K562 (cell line): ENCODE measurements around the gene SLC39A12. TPM values are rescaled to one million over a fixed set of nuclear protein-coding genes. Genes with fewer than 3 reads are reported as not detected.

Experiments used
- ATAC-seq: fragments of 200-7000 bp; cut with Tn5 transposase; 3 replicates; pipeline ENCODE4 v1.9.1; 2020; ENCODE audit warnings: moderate library complexity
- BruUV-seq: library from RNA; stranded (reverse); fragments of 400-500 nt; replicated peaks from 2 replicates; lab custom pipeline; 2021; lab: Mats Ljungman, UMichigan
- CTCF ChIA-PET: fragments of 300-600 bp; formaldehyde crosslinking; extraction: SDS; loops from one replicate; lab custom pipeline; 2021; ENCODE audit warnings: low intra/inter-chr PET ratio; lab: Yijun Ruan, JAX
- POLR2A ChIA-PET: fragments of 300-600, 350-650 bp; sonication (Branson Sonifier 250); formaldehyde crosslinking; extraction: SDS; loops from one replicate; lab custom pipeline; 2021; ENCODE audit warnings: antibody characterized with exemption, inconsistent platforms; lab: Yijun Ruan, JAX
- DNase-seq, 4 experiments: peaks; one replicate each; pipeline versions ENCODE4 v3.0.0 to v3.0.0-alpha.2; 2011 to 2018; ENCODE audit warnings: low spot score in 3 of 4, mixed read lengths in 3 of 4; ENCODE audit errors: extremely low read depth in 1 of 4
- FAIRE-seq: peaks from 2 replicates; lab custom pipeline; 2011; peaks lifted over from hg19 to GRCh38; lab: Jason Lieb, UNC
- H2AFZ ChIP-seq: 2 replicates; pipeline ENCODE4 v1.6.0; 2011; ENCODE audit warnings: low read depth, low read length, control low read depth, inconsistent platforms
- H3K27ac ChIP-seq: fragments of 200-600 bp; 3 replicates; pipeline ENCODE4 v1.8.0; 2011; ENCODE audit warnings: low read depth, mild to moderate bottlenecking, control low read depth, inconsistent platforms, low read length, moderate library complexity, mixed read lengths; ENCODE audit errors: extremely low read depth
- H3K27me3 ChIP-seq, 2 experiments: fragments of 300-600 bp in 1 of 2; 2 replicates in 1 of 2; 3 replicates in 1 of 2; pipeline versions ENCODE4 v1.6.0 to v1.8.0; 2011; ENCODE audit warnings: inconsistent platforms in 2 of 2, low read length in 2 of 2, mild to moderate bottlenecking in 1 of 2, mixed read lengths in 1 of 2, moderate library complexity in 1 of 2; ENCODE audit not compliant: control insufficient read depth in 2 of 2, insufficient read depth in 2 of 2
- H3K36me3 ChIP-seq: fragments of 300-600 bp; 3 replicates; pipeline ENCODE4 v1.8.0; 2011; ENCODE audit warnings: mild to moderate bottlenecking, low read length, inconsistent platforms; ENCODE audit not compliant: control insufficient read depth, insufficient read depth
- H3K4me1 ChIP-seq, 2 experiments: fragments of 200-600 bp in 1 of 2; replicated peaks in 1 of 2; 2 replicates in 1 of 2; 3 replicates in 1 of 2; pipeline versions ENCODE4 v1.5.1 to v1.8.0; 2011; ENCODE audit warnings: inconsistent platforms in 2 of 2, low read length in 2 of 2, mild to moderate bottlenecking in 1 of 2, mixed read lengths in 1 of 2, moderate library complexity in 1 of 2; ENCODE audit not compliant: control insufficient read depth in 2 of 2, insufficient read depth in 2 of 2
- H3K4me2 ChIP-seq: 2 replicates; pipeline ENCODE4 v1.6.1; 2011; ENCODE audit warnings: low read length, control low read depth, inconsistent platforms, mixed read lengths; ENCODE audit not compliant: insufficient read depth
- H3K4me3 ChIP-seq: fragments of 200-600 bp; sonication (generic), shearing (Covaris generic); 2 replicates; pipeline ENCODE4 v1.5.1; 2016; ENCODE audit warnings: control low read depth, inconsistent platforms
- H3K79me2 ChIP-seq: fragments of 200-600 bp; 3 replicates; pipeline ENCODE4 v1.8.0; 2011; ENCODE audit warnings: low read length, inconsistent platforms; ENCODE audit not compliant: control insufficient read depth, insufficient read depth
- H3K9ac ChIP-seq, 2 experiments: 2 replicates each; pipeline versions ENCODE4 v1.6.0 to v1.6.1; 2011; ENCODE audit warnings: low read depth in 2 of 2, low read length in 2 of 2, control low read depth in 1 of 2, inconsistent platforms in 1 of 2, mild to moderate bottlenecking in 1 of 2, mixed read lengths in 1 of 2; ENCODE audit not compliant: insufficient read depth in 1 of 2
- H3K9me1 ChIP-seq: one replicate; pipeline ENCODE4 v1.6.0; 2011; ENCODE audit warnings: inconsistent platforms, mild to moderate bottlenecking, low read length, moderate library complexity; ENCODE audit not compliant: control insufficient read depth, insufficient read depth
- H3K9me3 ChIP-seq: replicated peaks from 2 replicates; pipeline ENCODE4 v1.5.1; 2011; ENCODE audit warnings: low read depth, low read length, inconsistent platforms; ENCODE audit not compliant: control insufficient read depth, insufficient read depth
- H4K20me1 ChIP-seq: replicated peaks from 2 replicates; pipeline ENCODE4 v1.6.1; 2011; ENCODE audit warnings: low read length, inconsistent platforms, mixed read lengths; ENCODE audit not compliant: control insufficient read depth, insufficient read depth
- CTCF ChIP-seq, 3 experiments: IDR thresholded peaks in 2 of 3; conservative IDR thresholded peaks in 1 of 3; 2 replicates each; pipeline ENCODE4 v1.5.1; 2011 to 2012; ENCODE audit warnings: low read length in 3 of 3, mild to moderate bottlenecking in 3 of 3, control low read depth in 2 of 3, improper control_type of control experiment in 1 of 3, inconsistent platforms in 1 of 3, low read depth in 1 of 3, mixed read lengths in 1 of 3, moderate library complexity in 1 of 3; ENCODE audit not compliant: insufficient read depth in 2 of 3
- DNMT1 ChIP-seq: fragments of 450-650 bp; IDR thresholded peaks from 2 replicates; pipeline ENCODE4 v1.6.1; 2016; ENCODE audit warnings: antibody characterized with exemption, mild to moderate bottlenecking
- EP300 ChIP-seq: IDR thresholded peaks from 2 replicates; pipeline ENCODE4 v1.6.1; 2012; ENCODE audit warnings: low read length, improper control_type of control experiment
- FOS ChIP-seq: IDR thresholded peaks from 3 replicates; pipeline ENCODE4 v1.6.1; 2011; ENCODE audit not compliant: insufficient read length; ENCODE audit errors: extremely low read depth
- GATAD2B ChIP-seq: fragments of 450-650 bp; IDR thresholded peaks from 2 replicates; pipeline ENCODE4 v1.6.1; 2017; ENCODE audit warnings: mild to moderate bottlenecking, borderline replicate concordance
- LEF1 ChIP-seq: fragments of 450-650 bp; IDR thresholded peaks from 2 replicates; pipeline ENCODE4 v1.6.1; 2016; ENCODE audit warnings: mild to moderate bottlenecking
- PCBP1 ChIP-seq: fragments of 200-400 bp; formaldehyde crosslinking; IDR thresholded peaks from 2 replicates; pipeline ENCODE4 v1.6.1; 2018; ENCODE audit warnings: mild to moderate bottlenecking, low read depth, low read length; ENCODE audit not compliant: poor library complexity, severe bottlenecking
- SRSF3 ChIP-seq: fragments of 200-400 bp; formaldehyde crosslinking; IDR thresholded peaks from 2 replicates; pipeline ENCODE4 v1.6.1; 2016; ENCODE audit warnings: mild to moderate bottlenecking, low read length, moderate library complexity; ENCODE audit not compliant: insufficient read depth
- TBL1XR1 ChIP-seq, 2 experiments: IDR thresholded peaks; 2 replicates each; pipeline ENCODE4 v1.6.1; 2012; ENCODE audit warnings: improper control_type of control experiment in 2 of 2, low read length in 2 of 2, mild to moderate bottlenecking in 1 of 2
- ZBTB49 ChIP-seq: sonication (generic); formaldehyde crosslinking; IDR thresholded peaks from 2 replicates; pipeline ENCODE4 v1.8.0; 2022; ENCODE audit warnings: missing genetic modification reagents, mild to moderate bottlenecking, borderline replicate concordance
- ZFP36 ChIP-seq: fragments of 150-350 bp; IDR thresholded peaks from 2 replicates; pipeline ENCODE4 v1.6.1; 2018; ENCODE audit warnings: low read length, low read depth; ENCODE audit not compliant: partially characterized antibody
- ZNF224 ChIP-seq: sonication (generic); formaldehyde crosslinking; IDR thresholded peaks from 2 replicates; pipeline ENCODE4 v1.8.0; 2022; ENCODE audit warnings: mild to moderate bottlenecking, missing genetic modification reagents
- WGBS: fragments of 100-300 bp; shearing (Covaris generic); methylation state at CpG from one replicate; pipeline ENCODE4 v1.1.6; 2016; ENCODE audit warnings: low coverage, mixed read lengths; ENCODE audit not compliant: insufficient coverage; ENCODE audit errors: missing lambda C conversion rate; 5-methylcytosine and 5-hydroxymethylcytosine counted together
- in situ Hi-C: fragments of 300-500 bp; cut with MboI; formaldehyde crosslinking; loops from 4 replicates; pipeline ENCODE4 v1.15.0; 2018; ENCODE audit warnings: inconsistent platforms, mixed read lengths
- intact Hi-C: fragments of 100-400 bp; cut with micrococcal nuclease; formaldehyde crosslinking; loops from 2 replicates; pipeline ENCODE4 v1.14.2; 2022
- polyA plus RNA-seq, 8 experiments: library from polyadenylated mRNA; depleted of rRNA in 4 of 8; stranded (reverse) in 5 of 8; unstranded in 3 of 8; fragments of >200 nt; fragmentation: Nextera tagmentation in 2 of 8; fragmentation: Illumina TruSeq in 1 of 8; extraction: Ambion mirVana in 2 of 8; extraction: Trizol in 1 of 8; gene quantifications; 2 replicates each; pipeline versions ENCODE4 v1.2.1 to v1.2.3, GENCODE V29; 2011 to 2014; ENCODE audit warnings: inconsistent platforms in 1 of 8, missing spikeins in 1 of 8
- total RNA-seq, 7 experiments: library from RNA; depleted of rRNA in 6 of 7; stranded (reverse); fragments of >200 nt in 6 of 7; fragmentation: Illumina TruSeq in 2 of 7; extraction: Trizol in 2 of 7; gene quantifications; 2 replicates each; pipeline versions ENCODE4 v1.2.1 to v1.2.3, GENCODE V29; 2011 to 2021; ENCODE audit warnings: low replicate concordance in 1 of 7
- TF ChIP-seq, protein P1 (sequence below): sonication (generic); formaldehyde crosslinking; IDR thresholded peaks from 2 replicates; pipeline ENCODE4 v1.8.1; 2023; ENCODE audit warnings: missing genetic modification reagents, mild to moderate bottlenecking, borderline replicate concordance

SLC39A12 gene
- total and polyA plus RNA-seq, 9 of the 15 experiments (the other 6 are each of a cell fraction or from before 2014, with no cell fraction given): not detected

- Histone ChIP-seq H3K4me3 (no peak overlapping the region), H3K4me2 (no peak overlapping the region), H4K20me1 (no peaks in the 10 kb centered on the region), H2AFZ (no peak overlapping the region), H3K79me2 (no peaks in the 10 kb centered on the region), H3K9me1 (no peaks in the 10 kb centered on the region), H3K36me3 (no peaks in the 10 kb centered on the region), H3K9ac (no peak overlapping the region), H3K27me3 (peaks cover 3 to 4% of the 10 kb centered on the region in 2 experiments; a peak in 2 of 5 replicates), H3K9me3 (no peaks in the 10 kb centered on the region), H3K27ac (no peak overlapping the region), H3K4me1 (no peaks in the 10 kb centered on the region)
- no peak for FAIRE-seq
- no peak for ATAC-seq
- BruUV-seq: no TSS peak
- intact Hi-C loops: no loop called here
- in situ Hi-C loops: no loop called here
- 0% methylated on average over 6 of the region's 6 CpGs for WGBS
- POLR2A ChIA-PET: no interaction called here
- CTCF ChIA-PET: no interaction called here
- DNase-seq: no peak
- TF ChIP-seq SRSF3 (no peak), EP300 (no peak), ZNF224 (CRISPR knock-in tag) (no peak), GATAD2B (no peak), TBL1XR1 (IDR thresholded peaks at IDR 0.05; ENCODE audit: low read length in 2 of 2) (no peak), CTCF (IDR thresholded peaks at IDR 0.05 in 2 of 3, conservative IDR thresholded peaks at IDR 0.05 in 1 of 3; ENCODE audit: insufficient read depth in 2 of 3, low read depth in 1 of 3, low read length in 3 of 3) (no peak), PCBP1 (no peak), ZFP36 (no peak), ZBTB49 (CRISPR knock-in tag) (no peak), DNMT1 (no peak), LEF1 (no peak), FOS (no peak)
- TF ChIP-seq, protein P1, sequence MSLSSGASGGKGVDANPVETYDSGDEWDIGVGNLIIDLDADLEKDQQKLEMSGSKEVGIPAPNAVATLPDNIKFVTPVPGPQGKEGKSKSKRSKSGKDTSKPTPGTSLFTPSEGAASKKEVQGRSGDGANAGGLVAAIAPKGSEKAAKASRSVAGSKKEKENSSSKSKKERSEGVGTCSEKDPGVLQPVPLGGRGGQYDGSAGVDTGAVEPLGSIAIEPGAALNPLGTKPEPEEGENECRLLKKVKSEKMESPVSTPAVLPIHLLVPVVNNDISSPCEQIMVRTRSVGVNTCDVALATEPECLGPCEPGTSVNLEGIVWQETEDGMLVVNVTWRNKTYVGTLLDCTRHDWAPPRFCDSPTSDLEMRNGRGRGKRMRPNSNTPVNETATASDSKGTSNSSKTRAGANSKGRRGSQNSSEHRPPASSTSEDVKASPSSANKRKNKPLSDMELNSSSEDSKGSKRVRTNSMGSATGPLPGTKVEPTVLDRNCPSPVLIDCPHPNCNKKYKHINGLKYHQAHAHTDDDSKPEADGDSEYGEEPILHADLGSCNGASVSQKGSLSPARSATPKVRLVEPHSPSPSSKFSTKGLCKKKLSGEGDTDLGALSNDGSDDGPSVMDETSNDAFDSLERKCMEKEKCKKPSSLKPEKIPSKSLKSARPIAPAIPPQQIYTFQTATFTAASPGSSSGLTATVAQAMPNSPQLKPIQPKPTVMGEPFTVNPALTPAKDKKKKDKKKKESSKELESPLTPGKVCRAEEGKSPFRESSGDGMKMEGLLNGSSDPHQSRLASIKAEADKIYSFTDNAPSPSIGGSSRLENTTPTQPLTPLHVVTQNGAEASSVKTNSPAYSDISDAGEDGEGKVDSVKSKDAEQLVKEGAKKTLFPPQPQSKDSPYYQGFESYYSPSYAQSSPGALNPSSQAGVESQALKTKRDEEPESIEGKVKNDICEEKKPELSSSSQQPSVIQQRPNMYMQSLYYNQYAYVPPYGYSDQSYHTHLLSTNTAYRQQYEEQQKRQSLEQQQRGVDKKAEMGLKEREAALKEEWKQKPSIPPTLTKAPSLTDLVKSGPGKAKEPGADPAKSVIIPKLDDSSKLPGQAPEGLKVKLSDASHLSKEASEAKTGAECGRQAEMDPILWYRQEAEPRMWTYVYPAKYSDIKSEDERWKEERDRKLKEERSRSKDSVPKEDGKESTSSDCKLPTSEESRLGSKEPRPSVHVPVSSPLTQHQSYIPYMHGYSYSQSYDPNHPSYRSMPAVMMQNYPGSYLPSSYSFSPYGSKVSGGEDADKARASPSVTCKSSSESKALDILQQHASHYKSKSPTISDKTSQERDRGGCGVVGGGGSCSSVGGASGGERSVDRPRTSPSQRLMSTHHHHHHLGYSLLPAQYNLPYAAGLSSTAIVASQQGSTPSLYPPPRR (CRISPR knock-in tag): no peak
These were observed 54.2 kb downstream of the SLC39A12 start for GRCh38 chr10:18005781-18006456.
